H1 (cell line): Measurements from ENCODE around the gene LY86.

ENCODE experiments used
- ASH2L ChIP-seq: fragments of 200-600, 300-600 bp; sonication (generic); IDR thresholded peaks from one replicate; pipeline ENCODE4 v1.7.1; 2017; ENCODE audit warnings: low read length
- ATF2 ChIP-seq: IDR thresholded peaks from 2 replicates; pipeline ENCODE4 v1.6.1; 2012; ENCODE audit warnings: low read length, inconsistent platforms
- ATF3 ChIP-seq: IDR thresholded peaks from 2 replicates; pipeline ENCODE4 v1.6.1; 2011; ENCODE audit warnings: low read depth, mild to moderate bottlenecking, low read length; ENCODE audit not compliant: insufficient read depth
- CREB1 ChIP-seq: IDR thresholded peaks from 2 replicates; pipeline ENCODE4 v1.6.1; 2012; ENCODE audit warnings: inconsistent platforms
- EGR1 ChIP-seq: IDR thresholded peaks from 2 replicates; pipeline ENCODE4 v1.6.1; 2011; ENCODE audit warnings: low read depth, low read length, borderline replicate concordance
- GABPA ChIP-seq: IDR thresholded peaks from 2 replicates; pipeline ENCODE4 v1.6.1; 2011; ENCODE audit warnings: mild to moderate bottlenecking, low read length, moderate library complexity, borderline replicate concordance; ENCODE audit not compliant: insufficient read depth
- MAX ChIP-seq: IDR thresholded peaks from 2 replicates; pipeline ENCODE4 v1.6.1; 2012; ENCODE audit warnings: inconsistent platforms
- POLR2A ChIP-seq, 2 experiments: IDR thresholded peaks; 1 replicate in 1 of 2; 2 replicates in 1 of 2; pipeline ENCODE4 v1.6.1; 2011; ENCODE audit warnings: low read depth in 2 of 2, low read length in 2 of 2, mild to moderate bottlenecking in 2 of 2; ENCODE audit errors: control extremely low read depth in 1 of 2
- SP1 ChIP-seq: IDR thresholded peaks from 2 replicates; pipeline ENCODE4 v1.6.1; 2011; ENCODE audit warnings: low read depth, low read length
- SUZ12 ChIP-seq: fragments of 200-600 bp; sonication (generic); IDR thresholded peaks from 2 replicates; pipeline ENCODE4 v1.6.1; 2012; ENCODE audit warnings: mild to moderate bottlenecking, inconsistent platforms, low read length, moderate library complexity, mixed read lengths
- YY1 ChIP-seq: IDR thresholded peaks from 2 replicates; pipeline ENCODE4 v1.6.1; 2011; ENCODE audit warnings: low read depth, mild to moderate bottlenecking, low read length
- TF ChIP-seq, protein P1 (sequence below), 3 experiments: IDR thresholded peaks; 1 replicate in 2 of 3; 2 replicates in 1 of 3; pipeline versions ENCODE4 v1.5.1 to v1.6.1; 2011; ENCODE audit warnings: low read length in 3 of 3, mild to moderate bottlenecking in 3 of 3, inconsistent platforms in 2 of 3, low read depth in 1 of 3, moderate library complexity in 1 of 3; ENCODE audit not compliant: insufficient read depth in 1 of 3; ENCODE audit errors: control extremely low read depth in 1 of 3

DNA sequence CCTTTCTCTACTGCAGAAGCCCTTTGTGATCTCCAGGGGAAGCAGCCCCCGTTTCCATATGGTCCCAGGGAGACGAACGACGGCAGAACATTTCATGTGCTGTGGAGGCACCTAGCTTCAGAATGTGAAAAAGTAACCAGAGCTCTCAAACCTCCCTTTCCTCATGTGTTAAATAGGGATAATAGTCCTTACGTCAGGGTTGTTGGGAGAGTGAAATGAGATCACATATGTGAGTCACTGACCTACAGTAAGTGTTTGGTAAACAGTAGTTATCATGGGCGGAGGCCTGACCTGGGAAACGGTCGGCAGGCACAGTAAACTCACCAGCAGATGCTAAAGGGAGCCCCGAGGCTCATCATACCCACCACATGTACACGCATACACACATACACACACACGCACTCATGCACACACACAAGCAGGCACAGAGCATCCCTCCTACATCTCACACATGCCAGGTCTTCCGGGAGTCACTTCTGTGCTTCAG, 89.7 kb downstream of the LY86 start:
- TF ChIP-seq ASH2L (no peak), EGR1 (no peak), SUZ12 (no peak), POLR2A (IDR thresholded peaks at IDR 0.05; ENCODE audit: control extremely low read depth in 1 of 2, low read depth in 2 of 2, low read length in 2 of 2) (no peak), MAX (no peak), ATF3 (no peak), GABPA (no peak), YY1 (no peak), ATF2 (no peak), CREB1 (no peak), SP1 (no peak)
- TF ChIP-seq, protein P1, sequence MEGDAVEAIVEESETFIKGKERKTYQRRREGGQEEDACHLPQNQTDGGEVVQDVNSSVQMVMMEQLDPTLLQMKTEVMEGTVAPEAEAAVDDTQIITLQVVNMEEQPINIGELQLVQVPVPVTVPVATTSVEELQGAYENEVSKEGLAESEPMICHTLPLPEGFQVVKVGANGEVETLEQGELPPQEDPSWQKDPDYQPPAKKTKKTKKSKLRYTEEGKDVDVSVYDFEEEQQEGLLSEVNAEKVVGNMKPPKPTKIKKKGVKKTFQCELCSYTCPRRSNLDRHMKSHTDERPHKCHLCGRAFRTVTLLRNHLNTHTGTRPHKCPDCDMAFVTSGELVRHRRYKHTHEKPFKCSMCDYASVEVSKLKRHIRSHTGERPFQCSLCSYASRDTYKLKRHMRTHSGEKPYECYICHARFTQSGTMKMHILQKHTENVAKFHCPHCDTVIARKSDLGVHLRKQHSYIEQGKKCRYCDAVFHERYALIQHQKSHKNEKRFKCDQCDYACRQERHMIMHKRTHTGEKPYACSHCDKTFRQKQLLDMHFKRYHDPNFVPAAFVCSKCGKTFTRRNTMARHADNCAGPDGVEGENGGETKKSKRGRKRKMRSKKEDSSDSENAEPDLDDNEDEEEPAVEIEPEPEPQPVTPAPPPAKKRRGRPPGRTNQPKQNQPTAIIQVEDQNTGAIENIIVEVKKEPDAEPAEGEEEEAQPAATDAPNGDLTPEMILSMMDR (IDR thresholded peaks at IDR 0.05; ENCODE audit: control extremely low read depth in 1 of 3, insufficient read depth in 1 of 3, low read depth in 1 of 3, low read length in 3 of 3): no peak
